H1 (cell line): ENCODE data around the gene NDUFB6. TPM values are rescaled to one million over a fixed set of nuclear protein-coding genes. Genes with fewer than 3 reads are reported as not detected.

Experiments
- KDM1A ChIP-seq: fragments of 200-600, 300-600 bp; sonication (generic); IDR thresholded peaks from 2 replicates; pipeline ENCODE4 v1.7.1; 2016; ENCODE audit warnings: mild to moderate bottlenecking, low read length, borderline replicate concordance
- NANOG ChIP-seq: IDR thresholded peaks from 2 replicates; pipeline ENCODE4 v1.6.1; 2011; ENCODE audit warnings: low read length, low read depth, mild to moderate bottlenecking, inconsistent platforms; ENCODE audit not compliant: insufficient read depth, poor library complexity, severe bottlenecking
- RFX5 ChIP-seq: IDR thresholded peaks from 2 replicates; pipeline ENCODE4 v1.6.1; 2011; ENCODE audit warnings: low read depth, low read length, improper control_type of control experiment, borderline replicate concordance
- SRF ChIP-seq: IDR thresholded peaks from 2 replicates; pipeline ENCODE4 v1.6.1; 2011; ENCODE audit warnings: mild to moderate bottlenecking, low read depth, low read length, moderate library complexity
- TBP ChIP-seq: IDR thresholded peaks from 2 replicates; pipeline ENCODE4 v1.6.1; 2011; ENCODE audit warnings: low read depth, low read length, improper control_type of control experiment
- YY1 ChIP-seq: IDR thresholded peaks from 2 replicates; pipeline ENCODE4 v1.6.1; 2011; ENCODE audit warnings: low read depth, mild to moderate bottlenecking, low read length
- polyA plus RNA-seq, 7 experiments: library from polyadenylated mRNA; depleted of rRNA in 3 of 7; stranded (reverse) in 5 of 7; unstranded in 2 of 7; fragments of >200 nt in 5 of 7; fragments of 200-250 nt in 2 of 7; gene quantifications; 1 replicate in 5 of 7; 2 replicates in 1 of 7; 4 replicates in 1 of 7; pipeline versions ENCODE4 v1.2.1 to v1.2.3, GENCODE V29; 2011 to 2013; ENCODE audit warnings: missing spikeins in 2 of 7, mixed read lengths in 2 of 7
- total RNA-seq: library from RNA; stranded (reverse); fragmentation: NEBNext Ultra II Directional; extraction: Animal tissue kit (Norgen Biotek cat#: 25700); gene quantifications from 2 replicates; pipeline ENCODE4 v1.2.1, GENCODE V29; 2021
- TF ChIP-seq, protein P1 (sequence below): fragments of 300-600 bp; sonication (generic); IDR thresholded peaks from 2 replicates; pipeline ENCODE4 v1.7.1; 2012; ENCODE audit warnings: low read length, moderate library complexity, mild to moderate bottlenecking, inconsistent platforms; ENCODE audit not compliant: insufficient replicate concordance
- TF ChIP-seq, protein P2 (sequence below): IDR thresholded peaks from 2 replicates; pipeline ENCODE4 v1.6.1; 2012; ENCODE audit warnings: inconsistent platforms
- TF ChIP-seq, protein P3 (sequence below): IDR thresholded peaks from 2 replicates; pipeline ENCODE4 v1.6.1; 2011; ENCODE audit warnings: low read length, improper control_type of control experiment

NDUFB6 gene
- total and polyA plus RNA-seq, 2 of the 8 experiments (the other 6 are each of a cell fraction or from before 2014, with no cell fraction given), result 55.8 to 61.4 TPM

DNA sequence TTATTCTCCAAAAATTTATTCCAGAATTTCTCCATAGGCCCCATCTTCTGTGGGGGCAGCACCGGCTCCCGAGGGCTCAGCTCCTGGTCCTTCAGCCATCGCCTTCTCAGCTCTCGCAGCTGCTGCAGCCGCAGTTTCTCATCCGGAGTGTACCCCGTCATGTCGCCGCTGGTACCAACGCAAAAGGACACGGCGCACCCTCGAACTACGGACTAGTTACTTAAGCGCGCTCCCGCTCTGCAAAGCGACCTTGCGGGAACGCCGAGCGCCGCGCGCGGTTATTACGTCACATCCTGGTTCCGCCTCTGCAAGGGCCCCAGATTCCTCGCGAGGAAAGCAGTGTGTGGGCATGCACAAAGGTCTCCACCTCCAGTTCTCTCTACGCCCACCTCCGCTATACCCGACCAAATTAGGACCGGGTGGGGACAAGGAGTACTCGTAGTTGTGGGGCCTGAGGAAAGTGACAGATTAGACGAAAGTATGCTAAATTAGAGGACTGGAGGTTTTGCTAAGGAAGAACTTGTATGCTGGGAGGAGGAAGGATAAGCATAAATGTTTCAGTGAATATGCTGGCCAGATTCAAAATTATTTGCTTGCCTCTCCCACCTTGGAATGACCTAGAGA, at the start of gene NDUFB6 (continued):
- TF ChIP-seq, protein P1, sequence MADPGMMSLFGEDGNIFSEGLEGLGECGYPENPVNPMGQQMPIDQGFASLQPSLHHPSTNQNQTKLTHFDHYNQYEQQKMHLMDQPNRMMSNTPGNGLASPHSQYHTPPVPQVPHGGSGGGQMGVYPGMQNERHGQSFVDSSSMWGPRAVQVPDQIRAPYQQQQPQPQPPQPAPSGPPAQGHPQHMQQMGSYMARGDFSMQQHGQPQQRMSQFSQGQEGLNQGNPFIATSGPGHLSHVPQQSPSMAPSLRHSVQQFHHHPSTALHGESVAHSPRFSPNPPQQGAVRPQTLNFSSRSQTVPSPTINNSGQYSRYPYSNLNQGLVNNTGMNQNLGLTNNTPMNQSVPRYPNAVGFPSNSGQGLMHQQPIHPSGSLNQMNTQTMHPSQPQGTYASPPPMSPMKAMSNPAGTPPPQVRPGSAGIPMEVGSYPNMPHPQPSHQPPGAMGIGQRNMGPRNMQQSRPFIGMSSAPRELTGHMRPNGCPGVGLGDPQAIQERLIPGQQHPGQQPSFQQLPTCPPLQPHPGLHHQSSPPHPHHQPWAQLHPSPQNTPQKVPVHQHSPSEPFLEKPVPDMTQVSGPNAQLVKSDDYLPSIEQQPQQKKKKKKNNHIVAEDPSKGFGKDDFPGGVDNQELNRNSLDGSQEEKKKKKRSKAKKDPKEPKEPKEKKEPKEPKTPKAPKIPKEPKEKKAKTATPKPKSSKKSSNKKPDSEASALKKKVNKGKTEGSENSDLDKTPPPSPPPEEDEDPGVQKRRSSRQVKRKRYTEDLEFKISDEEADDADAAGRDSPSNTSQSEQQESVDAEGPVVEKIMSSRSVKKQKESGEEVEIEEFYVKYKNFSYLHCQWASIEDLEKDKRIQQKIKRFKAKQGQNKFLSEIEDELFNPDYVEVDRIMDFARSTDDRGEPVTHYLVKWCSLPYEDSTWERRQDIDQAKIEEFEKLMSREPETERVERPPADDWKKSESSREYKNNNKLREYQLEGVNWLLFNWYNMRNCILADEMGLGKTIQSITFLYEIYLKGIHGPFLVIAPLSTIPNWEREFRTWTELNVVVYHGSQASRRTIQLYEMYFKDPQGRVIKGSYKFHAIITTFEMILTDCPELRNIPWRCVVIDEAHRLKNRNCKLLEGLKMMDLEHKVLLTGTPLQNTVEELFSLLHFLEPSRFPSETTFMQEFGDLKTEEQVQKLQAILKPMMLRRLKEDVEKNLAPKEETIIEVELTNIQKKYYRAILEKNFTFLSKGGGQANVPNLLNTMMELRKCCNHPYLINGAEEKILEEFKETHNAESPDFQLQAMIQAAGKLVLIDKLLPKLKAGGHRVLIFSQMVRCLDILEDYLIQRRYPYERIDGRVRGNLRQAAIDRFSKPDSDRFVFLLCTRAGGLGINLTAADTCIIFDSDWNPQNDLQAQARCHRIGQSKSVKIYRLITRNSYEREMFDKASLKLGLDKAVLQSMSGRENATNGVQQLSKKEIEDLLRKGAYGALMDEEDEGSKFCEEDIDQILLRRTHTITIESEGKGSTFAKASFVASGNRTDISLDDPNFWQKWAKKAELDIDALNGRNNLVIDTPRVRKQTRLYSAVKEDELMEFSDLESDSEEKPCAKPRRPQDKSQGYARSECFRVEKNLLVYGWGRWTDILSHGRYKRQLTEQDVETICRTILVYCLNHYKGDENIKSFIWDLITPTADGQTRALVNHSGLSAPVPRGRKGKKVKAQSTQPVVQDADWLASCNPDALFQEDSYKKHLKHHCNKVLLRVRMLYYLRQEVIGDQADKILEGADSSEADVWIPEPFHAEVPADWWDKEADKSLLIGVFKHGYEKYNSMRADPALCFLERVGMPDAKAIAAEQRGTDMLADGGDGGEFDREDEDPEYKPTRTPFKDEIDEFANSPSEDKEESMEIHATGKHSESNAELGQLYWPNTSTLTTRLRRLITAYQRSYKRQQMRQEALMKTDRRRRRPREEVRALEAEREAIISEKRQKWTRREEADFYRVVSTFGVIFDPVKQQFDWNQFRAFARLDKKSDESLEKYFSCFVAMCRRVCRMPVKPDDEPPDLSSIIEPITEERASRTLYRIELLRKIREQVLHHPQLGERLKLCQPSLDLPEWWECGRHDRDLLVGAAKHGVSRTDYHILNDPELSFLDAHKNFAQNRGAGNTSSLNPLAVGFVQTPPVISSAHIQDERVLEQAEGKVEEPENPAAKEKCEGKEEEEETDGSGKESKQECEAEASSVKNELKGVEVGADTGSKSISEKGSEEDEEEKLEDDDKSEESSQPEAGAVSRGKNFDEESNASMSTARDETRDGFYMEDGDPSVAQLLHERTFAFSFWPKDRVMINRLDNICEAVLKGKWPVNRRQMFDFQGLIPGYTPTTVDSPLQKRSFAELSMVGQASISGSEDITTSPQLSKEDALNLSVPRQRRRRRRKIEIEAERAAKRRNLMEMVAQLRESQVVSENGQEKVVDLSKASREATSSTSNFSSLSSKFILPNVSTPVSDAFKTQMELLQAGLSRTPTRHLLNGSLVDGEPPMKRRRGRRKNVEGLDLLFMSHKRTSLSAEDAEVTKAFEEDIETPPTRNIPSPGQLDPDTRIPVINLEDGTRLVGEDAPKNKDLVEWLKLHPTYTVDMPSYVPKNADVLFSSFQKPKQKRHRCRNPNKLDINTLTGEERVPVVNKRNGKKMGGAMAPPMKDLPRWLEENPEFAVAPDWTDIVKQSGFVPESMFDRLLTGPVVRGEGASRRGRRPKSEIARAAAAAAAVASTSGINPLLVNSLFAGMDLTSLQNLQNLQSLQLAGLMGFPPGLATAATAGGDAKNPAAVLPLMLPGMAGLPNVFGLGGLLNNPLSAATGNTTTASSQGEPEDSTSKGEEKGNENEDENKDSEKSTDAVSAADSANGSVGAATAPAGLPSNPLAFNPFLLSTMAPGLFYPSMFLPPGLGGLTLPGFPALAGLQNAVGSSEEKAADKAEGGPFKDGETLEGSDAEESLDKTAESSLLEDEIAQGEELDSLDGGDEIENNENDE, result no peak
- TF ChIP-seq TBP, result peak; percentile 81
- TF ChIP-seq KDM1A, result no peak
- TF ChIP-seq SRF, result peak; percentile 73
- peak; percentile 6; the same call in 1 of the 2 replicates for TF ChIP-seq YY1
- TF ChIP-seq, protein P2, sequence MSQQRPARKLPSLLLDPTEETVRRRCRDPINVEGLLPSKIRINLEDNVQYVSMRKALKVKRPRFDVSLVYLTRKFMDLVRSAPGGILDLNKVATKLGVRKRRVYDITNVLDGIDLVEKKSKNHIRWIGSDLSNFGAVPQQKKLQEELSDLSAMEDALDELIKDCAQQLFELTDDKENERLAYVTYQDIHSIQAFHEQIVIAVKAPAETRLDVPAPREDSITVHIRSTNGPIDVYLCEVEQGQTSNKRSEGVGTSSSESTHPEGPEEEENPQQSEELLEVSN, result peak; percentile 51; the same call in 1 of the 2 replicates
- TF ChIP-seq NANOG, result no peak
- TF ChIP-seq RFX5, result no peak
- TF ChIP-seq, protein P3, sequence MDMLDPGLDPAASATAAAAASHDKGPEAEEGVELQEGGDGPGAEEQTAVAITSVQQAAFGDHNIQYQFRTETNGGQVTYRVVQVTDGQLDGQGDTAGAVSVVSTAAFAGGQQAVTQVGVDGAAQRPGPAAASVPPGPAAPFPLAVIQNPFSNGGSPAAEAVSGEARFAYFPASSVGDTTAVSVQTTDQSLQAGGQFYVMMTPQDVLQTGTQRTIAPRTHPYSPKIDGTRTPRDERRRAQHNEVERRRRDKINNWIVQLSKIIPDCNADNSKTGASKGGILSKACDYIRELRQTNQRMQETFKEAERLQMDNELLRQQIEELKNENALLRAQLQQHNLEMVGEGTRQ, result no peak
